NCI-H146 treated with DMSO at 0.1 percent for 48 hours (cell line): ENCODE results near the gene C3orf20.
"Not testable (repeated sequence)": the region's sequence is repeated elsewhere in the genome, so short reads cannot be mapped to it uniquely, and the experiment has no call there.

Experiments
- DNase-seq: peaks from one replicate; lab custom pipeline; 2025; ENCODE audit not compliant: unreplicated experiment; lab: John Stamatoyannopoulos, UW

C3orf20 gene

DNA sequence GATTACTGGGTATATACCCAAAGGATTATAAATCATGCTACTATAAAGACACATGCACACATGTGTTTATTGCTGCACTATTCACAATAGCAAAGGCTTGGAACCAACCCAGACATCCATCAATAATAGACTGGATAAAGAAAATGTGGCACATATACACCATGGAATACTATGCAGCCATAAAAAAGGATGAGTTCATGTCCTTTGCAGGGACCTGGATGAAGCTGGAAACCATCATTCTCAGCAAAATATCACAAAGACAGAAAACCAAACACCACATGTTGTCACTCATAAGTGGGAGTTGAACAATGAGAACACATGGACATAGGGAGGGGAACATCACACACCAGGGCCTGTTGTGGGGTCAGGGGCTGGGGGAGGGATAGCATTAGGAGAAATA lies 78.0 kb downstream of the C3orf20 start:
- DNase-seq: not testable (repeated sequence)

DNA sequence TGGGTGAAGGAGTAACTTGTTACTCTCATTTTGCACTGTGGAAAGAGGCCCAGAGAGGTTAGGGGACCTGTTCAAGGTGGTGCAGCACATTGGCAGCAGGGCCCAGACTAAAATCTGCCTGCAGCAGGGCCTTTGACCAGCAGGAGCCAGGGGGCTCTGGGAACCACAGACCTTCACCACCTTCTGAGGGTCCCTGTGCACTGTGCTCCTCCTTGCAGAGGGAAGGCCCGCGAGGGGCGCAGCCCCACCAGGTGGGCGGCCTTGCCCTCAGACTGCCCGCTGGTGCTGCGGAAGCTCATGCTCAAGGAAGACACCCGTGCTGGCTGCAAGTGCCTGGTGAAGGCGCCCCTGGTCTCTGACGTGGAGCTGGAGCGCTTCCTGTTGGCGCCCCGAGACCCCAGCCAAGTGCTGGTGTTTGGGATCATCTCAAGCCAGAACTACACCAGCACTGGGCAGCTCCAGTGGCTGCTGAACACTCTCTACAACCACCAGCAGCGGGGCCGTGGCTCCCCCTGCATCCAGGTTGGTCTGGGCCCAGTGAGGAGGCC lies 82.3 kb downstream of the C3orf20 start:
- no peak for DNase-seq

DNA sequence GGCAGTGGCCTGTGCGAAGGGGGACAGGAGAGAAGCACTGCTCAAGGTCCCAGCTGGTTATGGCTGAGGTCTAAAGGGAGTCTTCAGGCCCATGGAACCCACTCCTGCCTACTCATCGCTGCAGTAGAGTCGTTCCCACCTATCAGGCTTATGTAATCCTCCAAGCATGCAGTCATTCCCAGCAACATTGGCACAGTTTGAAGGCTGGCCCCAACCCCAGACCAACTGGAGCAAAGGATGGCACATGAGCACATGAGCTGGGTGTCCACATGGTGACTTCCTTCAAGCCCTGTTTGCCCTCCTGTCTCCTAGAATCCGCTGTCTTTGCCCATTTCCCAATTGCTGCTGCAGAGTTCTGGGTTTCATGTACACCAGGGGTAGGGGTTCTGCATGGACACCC lies 83.4 kb downstream of the C3orf20 start:
- DNase-seq: no peak

DNA sequence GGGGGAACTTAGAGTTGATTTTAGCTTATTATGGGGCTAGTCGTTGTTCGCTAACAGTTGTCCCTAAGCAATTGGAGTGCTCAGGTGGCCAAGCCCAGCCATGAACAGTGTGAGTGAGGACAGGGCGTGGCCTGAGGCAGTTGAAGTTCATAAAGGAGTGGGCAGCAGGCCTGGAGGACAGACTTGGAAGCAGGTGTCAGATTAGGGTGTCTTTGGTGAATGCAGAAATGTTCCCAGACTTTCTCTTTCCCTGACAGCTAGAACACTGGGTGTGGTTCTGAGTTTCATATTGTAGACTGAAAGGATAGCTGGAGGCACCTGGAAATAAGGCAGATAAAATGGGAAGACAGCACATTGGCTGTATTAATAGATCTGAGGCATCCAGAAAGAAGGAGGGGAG lies 84.0 kb downstream of the C3orf20 start:
- DNase-seq: no peak

DNA sequence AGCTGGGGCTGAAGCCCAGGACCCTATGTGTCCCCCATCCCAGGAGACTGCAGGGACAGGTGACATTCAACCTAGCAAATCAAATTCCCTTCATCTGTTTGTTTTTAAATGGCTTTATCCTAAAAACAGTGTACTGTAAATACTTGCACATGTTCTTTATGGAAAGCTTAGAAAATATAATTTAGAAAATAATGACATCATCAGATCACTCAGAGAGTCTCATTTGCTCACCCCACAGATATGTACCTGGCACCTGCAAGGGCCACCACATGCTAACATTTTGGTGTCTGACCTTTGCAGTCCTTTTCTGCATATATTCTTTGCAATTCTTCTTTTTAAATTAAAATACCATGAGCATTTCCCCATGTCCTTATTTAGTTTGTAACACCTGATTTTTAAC lies 85.2 kb downstream of the C3orf20 start:
- no peak for DNase-seq

DNA sequence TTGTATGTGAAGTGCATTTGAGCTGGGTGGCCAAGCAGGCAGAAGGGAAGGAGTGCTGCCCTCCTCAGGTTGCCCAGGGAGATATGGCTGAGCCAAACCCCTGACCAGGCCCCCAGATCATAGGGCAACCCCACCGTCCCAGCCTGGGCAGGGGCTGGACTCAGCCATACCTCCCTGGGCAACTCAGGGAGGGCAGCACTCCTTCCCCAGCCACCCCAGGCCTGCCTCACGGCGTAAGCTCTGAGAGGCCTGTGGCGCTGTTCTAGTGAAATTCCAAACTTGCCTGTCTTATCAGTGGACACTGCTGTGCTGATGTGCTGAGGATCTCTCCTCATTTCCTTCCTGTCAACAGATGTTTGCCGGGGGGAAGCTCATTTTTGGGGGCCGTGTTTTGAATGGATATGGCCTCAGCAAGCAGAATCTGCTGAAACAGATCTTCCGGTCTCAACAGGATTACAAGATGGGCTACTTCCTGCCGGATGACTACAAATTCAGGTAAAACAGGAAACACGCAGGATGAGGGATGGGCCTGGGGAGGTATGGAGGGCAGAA lies 86.3 kb downstream of the C3orf20 start:
- DNase-seq: no peak

DNA sequence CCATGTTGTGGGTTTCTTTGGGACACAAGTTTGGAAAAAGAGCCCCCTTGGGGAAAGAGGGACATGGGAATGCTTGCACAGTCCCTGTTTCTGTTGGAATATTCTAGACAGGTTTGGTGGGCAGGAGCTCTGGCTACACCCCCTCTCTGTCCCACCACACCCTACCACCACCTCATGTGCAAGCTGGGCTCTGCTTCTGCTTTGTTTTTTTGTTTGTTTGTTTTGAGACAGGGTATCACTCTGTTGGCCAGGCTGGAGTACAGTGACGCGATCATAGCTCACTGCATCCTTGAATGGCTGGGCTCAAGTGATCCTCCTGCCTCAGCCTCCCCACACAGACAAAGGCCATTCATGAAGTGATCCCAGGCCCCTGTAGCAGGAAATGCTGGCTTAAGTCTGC lies 86.9 kb downstream of the C3orf20 start:
- no peak for DNase-seq

DNA sequence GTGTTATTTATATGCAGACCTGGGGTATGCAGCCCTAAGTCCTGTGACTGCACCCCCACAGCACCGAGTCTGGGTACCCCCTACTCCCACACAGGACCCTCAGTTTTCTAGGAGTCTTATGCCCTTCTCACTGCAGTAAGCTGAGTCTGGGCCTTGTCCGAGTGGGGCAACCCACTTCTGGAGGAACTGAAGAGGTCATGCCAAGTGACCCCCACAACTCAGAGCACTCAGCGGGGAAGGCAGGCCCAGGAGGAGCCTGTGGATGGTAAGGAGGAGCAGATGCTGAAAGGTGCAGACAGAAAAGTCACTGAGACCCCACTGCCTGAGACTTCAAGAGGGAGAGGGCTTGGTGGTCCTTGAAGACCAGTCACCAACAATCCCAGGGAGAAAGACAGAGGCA lies 87.8 kb downstream of the C3orf20 start:
- no peak for DNase-seq

DNA sequence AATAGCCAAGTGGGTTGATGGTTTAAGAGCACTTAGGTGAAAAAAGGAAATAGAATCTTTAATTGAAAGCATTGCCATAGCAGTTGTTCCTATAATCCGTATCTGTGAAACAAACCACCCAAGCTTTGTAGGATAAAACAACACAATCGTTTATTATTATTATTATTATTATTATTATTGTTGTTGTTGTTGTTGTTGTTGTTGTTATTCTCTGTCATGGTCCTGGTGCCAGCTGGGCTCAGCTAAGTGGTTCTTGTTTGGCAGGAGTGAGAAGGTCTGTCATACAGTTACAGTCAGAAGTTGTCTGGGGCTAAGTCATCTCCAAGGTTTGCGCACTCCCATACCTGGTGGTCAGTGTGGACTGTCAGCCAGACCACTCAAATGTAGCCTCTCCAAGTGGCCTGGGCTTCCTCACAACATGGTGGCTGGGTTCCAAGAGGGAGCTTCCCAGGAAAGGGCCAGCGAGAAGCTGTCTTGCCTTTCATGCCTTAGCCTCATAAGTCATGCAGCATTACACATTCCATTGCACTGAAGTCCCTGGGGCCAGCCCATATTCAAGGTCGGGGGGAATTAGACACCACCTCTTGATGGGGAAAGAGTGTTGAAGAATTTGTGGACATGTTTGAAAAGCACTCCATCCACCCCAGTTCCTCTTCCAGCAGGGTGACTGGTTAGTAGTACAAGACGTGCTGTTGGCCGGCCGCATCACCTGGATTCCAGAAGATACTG lies 89.6 kb downstream of the C3orf20 start:
- no peak for DNase-seq

DNA sequence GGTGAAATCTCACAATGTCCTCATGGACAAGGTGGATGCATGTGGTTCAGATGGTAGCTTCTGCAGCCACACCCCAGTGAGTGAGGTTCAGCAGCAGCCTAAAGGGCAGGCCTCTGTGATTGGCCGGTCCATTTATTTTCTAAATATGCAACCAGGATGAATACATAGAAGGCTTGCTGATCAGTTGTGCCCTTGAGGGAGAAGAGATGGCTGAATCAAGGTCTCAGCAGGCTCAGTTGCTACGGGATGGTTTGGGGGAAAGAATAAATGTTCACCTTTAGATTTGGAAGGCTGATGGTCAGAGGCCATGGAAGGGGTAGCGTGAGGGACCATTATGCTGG lies 90.1 kb downstream of the C3orf20 start:
- DNase-seq: no peak

DNA sequence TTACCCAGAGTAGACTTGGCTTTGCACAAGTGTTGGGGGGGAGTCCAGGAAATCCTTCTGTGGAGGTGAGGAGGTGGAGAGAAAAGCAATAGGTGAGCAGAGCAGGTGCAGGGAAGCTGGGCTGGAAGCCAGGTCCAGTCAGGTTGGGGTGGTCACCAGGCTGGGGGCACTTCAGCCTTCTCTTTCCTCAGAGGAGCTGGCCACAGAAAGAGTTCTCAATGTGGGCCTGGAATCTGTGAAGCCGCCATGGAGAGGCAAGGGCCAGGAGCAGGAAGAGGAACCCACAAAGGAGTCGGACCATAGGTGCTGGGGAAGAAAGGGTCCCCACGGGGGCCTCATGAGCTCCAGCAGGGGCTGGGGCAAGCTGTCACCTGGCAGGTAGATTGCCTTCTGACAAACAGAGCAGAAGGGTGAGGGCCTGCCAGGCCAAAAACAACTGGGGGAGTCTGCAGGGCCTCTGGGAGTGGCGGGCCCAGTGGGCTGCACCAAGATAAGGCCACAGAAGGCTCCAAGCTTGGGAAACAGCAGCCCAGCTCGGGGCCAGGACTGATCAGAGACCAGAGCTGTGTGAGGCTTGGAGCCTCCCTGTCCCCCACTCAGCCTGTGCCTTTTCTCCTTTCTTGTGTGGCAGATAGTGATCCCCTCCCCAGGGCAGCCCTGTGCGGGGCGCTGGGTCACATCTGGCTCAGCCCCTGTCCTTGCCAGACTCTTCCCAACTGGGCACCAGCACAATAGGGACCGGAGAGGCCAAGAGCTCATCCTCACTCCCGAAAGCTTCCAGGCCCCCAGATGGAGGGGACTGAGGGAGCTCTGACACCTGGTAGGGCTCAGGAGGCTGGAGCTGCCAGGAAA lies 90.9 kb downstream of the C3orf20 start:
- no peak for DNase-seq

DNA sequence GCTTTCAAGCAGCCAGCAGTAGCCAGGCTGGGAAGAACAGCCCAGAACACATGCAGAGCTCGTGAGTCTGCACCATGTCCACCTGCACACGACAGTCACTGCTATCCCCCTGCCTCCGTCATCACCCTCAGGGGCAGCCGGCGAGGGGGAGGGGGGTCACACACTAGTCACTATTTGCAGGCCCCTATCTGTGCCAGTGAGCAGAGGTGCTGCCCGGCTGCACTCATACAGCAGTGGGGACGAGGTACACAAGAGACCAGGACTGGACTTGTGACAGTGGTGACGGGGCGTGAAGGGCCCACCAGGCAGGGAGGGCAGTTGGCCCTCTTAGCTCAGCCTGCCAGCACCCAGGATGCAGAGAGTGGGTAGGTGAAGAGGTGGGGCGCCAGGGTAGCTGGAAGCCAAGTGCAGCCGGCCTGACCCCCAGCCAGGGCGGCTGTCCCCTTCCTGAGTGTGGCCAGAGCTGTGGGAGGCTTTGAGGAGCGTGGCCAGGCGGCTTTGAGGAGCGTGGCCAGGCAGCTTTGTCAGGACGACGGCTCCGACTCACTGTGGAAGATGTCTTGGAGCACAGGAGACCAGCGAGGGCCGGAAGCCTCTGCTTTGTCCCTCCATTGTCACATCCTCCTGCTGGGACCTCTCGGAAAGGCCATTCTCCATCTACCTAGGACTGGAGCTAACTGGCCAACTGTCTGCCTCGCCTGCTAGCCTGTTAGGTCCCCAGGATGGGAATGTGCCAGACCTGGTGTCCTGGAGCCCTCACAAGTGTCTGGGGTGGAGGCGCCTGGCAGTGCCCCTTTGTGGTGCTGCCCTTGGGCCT lies 91.7 kb downstream of the C3orf20 start:
- DNase-seq: no peak

DNA sequence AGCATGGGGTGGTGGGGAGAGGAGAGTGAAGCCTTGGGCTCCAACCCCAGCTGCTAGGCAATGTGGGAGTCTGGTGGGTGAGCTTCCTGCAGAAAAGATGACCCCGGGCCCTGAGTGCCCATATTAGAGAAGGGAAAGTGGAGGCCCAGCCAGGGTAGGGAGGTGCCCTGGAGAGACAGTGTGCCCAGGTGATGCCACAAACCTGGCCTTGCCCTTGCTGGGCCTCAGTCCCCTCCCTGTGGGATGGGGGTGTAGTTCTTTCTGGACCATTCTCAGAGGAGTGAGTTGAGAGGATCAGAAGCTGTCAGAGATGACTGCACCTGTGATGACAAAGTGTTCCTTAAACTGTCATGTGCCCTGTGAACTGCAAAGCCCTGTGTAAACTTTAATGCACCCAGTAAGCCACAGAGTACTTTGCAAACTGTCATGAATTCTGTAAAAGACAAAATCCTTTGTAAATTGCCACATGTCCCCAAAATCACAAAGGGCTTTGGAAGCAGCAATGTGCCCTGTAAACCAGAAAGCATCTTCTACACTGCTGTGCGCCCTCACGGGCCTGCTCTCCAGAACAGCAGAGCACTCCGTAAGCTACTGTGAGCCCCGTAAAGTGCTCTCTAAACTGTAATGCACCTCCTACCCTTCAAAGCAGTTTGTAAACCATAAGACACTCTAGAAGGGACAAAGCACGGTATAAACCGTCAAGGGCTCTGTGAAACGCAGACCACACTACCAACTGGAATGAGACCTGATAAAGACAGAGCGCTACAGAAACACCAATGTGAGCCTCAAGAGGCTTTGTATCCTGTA lies 92.5 kb downstream of the C3orf20 start:
- DNase-seq: no peak

DNA sequence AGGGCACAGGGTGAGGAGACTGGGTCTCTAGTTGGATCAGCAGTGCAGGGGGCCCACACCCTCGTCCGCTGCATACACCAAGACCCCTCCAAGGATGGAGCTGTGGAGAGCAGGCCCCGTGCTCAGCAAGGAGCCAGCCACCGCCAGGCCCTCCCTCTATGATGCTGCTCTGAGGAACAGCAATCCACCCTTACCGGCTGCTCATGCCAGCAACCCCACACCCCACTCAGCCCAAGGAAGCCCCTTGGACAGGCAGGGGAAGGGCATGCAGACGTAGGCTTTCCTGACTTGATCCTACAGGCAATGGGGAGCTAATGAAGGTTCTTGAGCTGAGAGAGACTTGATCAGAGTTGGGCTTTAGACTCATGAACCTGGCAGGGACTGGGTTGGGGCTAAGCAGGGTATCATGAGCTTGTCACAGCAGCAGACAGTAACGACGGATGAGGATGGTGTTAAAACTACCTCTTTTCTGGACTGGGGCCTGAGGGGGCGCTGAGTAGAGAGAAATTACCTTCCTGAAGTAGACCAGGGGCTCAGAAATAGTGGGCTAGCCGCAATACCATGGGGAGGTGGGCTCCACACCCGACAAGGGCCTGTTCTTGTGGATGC lies 93.3 kb downstream of the C3orf20 start:
- no peak for DNase-seq

DNA sequence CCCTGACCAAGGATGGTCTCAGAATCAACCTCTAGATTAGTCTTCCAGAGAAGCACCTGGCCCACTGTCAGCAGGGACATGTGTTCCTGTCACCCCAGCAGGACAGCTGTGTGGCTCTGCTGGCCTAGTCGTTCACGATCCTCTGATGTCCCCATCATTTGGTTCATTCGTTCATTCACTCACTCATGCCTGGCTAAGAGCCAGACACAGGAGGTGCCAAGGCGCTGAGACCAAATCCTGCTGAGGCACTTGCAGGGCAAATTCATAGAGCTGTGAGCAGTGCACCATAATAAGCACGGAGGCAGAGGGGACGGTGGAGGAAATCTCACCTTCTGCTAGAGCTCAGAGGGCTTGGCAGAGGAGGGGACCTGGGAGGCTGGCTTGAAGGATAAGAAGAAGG lies 93.9 kb downstream of the C3orf20 start:
- no peak for DNase-seq

DNA sequence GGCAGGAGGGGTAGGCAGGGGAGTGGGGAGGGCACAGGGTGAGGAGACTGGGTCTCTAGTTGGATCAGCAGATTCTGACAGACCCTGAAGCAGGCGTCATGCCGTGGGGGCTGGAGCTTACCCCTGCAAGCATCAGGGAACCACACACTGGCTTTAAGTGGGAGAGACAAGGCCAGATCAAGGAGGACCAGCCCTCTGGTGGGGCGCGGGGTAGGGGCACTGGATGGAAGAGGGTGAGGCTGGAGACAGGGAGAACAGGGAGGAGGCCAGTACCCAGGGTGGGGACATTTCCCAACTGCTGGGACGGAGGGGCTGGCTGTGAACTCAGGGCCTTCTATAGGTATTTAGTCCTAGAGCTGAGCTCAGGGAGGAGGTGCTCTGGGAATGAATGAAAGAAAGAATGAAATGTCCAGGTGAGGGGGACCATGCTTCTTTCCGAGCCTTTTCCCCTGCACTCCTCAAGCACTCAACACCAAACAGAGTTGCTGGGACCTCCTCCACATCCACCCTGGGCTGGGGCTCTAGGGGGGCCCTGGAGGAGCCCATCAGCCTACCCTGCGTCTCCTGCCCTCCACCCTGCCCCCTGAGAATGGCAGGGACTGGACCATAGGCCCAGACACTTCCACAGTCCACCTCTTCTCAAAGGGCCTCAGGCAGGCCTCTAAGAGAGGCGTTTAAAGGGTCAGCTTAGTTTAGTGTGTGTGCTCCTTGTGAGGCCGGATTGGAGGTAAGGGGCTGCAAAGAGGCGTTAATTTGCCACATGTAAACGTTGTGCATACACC lies 94.8 kb downstream of the C3orf20 start:
- DNase-seq: no peak

DNA sequence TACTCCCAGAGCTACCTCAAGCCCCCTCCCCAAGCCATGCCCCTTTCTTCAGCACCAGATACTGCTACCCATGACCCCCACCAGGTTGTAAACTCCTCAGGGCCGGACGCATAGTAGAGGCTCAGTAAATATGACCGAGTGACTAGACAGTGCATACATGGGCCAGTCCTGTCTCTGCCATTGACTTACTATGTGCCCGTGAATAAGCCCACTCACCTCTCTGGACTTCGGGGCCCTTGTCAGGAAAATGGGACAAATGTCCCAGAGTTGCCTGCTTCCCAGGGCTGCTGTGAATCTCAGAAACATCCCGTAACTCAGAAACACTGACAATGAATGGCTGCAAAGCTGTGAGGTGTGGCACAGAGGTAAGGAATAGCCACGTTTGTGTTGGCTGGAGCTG lies 95.7 kb downstream of the C3orf20 start:
- no peak for DNase-seq

DNA sequence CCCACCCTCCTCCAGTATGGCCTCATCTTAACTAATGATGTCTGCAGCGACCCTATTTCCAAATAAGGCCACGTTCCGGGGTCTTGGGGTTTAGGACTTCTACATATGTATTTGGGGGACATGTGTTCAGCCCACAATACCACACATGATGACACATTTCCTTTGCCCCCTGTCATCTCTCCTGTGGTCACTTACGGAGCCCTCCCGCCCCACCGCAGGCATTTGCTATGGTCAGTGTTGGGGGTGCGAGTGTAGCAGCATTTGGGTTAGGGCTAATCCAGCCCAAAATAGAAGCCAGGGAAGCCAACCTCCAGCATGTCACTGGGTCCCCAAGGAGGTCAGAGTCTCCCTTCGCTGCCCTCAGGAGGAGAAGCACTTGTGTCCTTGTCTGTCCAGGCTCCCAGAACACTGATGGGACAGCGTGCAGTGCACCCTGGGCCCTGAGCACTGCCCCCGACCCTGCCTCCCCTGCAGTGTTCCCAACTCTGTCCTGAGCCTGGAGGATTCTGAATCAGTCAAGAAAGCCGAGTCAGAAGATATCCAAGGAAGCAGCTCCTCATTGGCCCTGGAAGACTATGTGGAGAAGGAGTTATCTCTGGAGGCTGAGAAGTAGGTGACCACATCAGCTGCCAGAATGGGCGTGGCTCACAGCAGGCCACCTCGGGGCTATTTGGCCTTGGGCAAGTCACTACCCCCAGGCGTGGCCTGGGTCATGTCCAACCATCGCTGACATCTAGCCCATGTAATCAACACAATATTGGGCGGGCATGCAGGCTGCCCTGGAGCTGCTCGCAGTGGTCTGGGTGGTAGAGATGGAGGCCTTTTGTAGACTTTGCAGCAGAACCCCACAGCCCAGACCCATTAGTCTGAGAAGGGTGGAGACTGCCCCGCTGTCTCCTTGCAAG lies 96.9 kb downstream of the C3orf20 start:
- DNase-seq: no peak
